Stimulated activated CD8-positive, alpha-beta memory T cell treated with anti-CD3 and anti-CD28 coated beads, Interleukin-7, amount 100 ng/mL, for 24 hours (primary cell): Measurements from ENCODE around the gene KIT.

Experiments used
- DNase-seq: peaks from one replicate; pipeline ENCODE4 v3.0.0-alpha.2; 2020; ENCODE audit warnings: low read depth

KIT gene

GRCh38 chr4:54707406-54707805, 49.6 kb downstream of the KIT start:
- DNase-seq, result no peak

GRCh38 chr4:54708339-54709279, 50.9 kb downstream of the KIT start:
- DNase-seq, result no peak

- DNase-seq, result no peak
Measured at GRCh38 chr4:54709400-54709799, 51.6 kb downstream of the KIT start.

GRCh38 chr4:54712206-54712605, 54.4 kb downstream of the KIT start:
- DNase-seq, result no peak

- no peak for DNase-seq
Measured at GRCh38 chr4:54714631-54715030, 56.9 kb downstream of the KIT start.

- no peak for DNase-seq
Measured at GRCh38 chr4:54716478-54717065, 58.8 kb downstream of the KIT start.

GRCh38 chr4:54717694-54718093, 59.9 kb downstream of the KIT start:
- DNase-seq, result no peak

GRCh38 chr4:54719378-54719777, 61.6 kb downstream of the KIT start:
- no peak for DNase-seq

GRCh38 chr4:54723220-54723619, 65.5 kb downstream of the KIT start:
- no peak for DNase-seq

GRCh38 chr4:54723820-54724219, 66.1 kb downstream of the KIT start:
- no peak for DNase-seq

- DNase-seq, result no peak
Measured at GRCh38 chr4:54726907-54727306, 69.2 kb downstream of the KIT start.

GRCh38 chr4:54727346-54727745, 69.6 kb downstream of the KIT start:
- DNase-seq, result no peak

GRCh38 chr4:54728368-54728767, 70.6 kb downstream of the KIT start:
- DNase-seq, result no peak

- DNase-seq, result no peak
Measured at GRCh38 chr4:54729256-54729655, 71.5 kb downstream of the KIT start.

- no peak for DNase-seq
Measured at GRCh38 chr4:54730581-54730980, 72.8 kb downstream of the KIT start.

- no peak for DNase-seq
Measured at GRCh38 chr4:54731552-54731951, 73.8 kb downstream of the KIT start.

- no peak for DNase-seq
Measured at GRCh38 chr4:54731976-54732375, 74.2 kb downstream of the KIT start.

GRCh38 chr4:54737421-54737820, 79.7 kb downstream of the KIT start:
- DNase-seq, result no peak

- DNase-seq, result no peak
Measured at GRCh38 chr4:54741202-54741601, 83.4 kb downstream of the KIT start.

GRCh38 chr4:54742636-54743399, 85.1 kb downstream of the KIT start:
- DNase-seq, result no peak

- no peak for DNase-seq
Measured at GRCh38 chr4:54743562-54743961, 85.8 kb downstream of the KIT start.

- DNase-seq, result no peak
Measured at GRCh38 chr4:54744487-54744886, 86.7 kb downstream of the KIT start.
